CD4-positive, alpha-beta T cell treated with Interleukin-6 for 4 hours (primary cell): Measurements from ENCODE around the gene TBKBP1.
"Not testable (repeated sequence)": the region's sequence is repeated elsewhere in the genome, so short reads cannot be mapped to it uniquely, and the experiment has no call there.

Source experiments
- DNase-seq: peaks from one replicate; pipeline ENCODE4 v3.0.0-alpha.2; 2020; ENCODE audit warnings: mixed read lengths

The TBKBP1 gene

DNA sequence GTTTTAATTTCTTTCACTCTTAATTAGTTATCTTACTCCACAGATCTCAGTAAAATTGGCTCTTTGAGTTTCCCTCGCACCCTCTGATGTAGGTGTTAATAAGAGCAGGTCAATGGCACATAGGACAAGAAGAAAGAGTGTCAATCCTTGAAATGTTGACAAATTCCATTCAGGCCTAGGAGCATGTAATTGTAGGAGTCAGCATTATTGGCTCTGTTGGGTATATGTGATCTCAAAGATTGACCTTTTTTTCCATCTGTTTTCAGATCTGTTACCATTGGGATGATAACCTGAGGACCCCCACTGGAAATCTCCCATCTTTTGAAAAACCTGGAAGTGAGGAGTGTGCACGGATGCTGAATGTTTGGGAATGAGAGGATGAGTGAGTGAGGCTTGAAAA, 11.8 kb upstream of the TBKBP1 start:
- DNase-seq: no peak

- not testable (repeated sequence) for DNase-seq
Observed at GRCh38 chr17:47682727-47683126, 11.2 kb upstream of the TBKBP1 start.

DNA sequence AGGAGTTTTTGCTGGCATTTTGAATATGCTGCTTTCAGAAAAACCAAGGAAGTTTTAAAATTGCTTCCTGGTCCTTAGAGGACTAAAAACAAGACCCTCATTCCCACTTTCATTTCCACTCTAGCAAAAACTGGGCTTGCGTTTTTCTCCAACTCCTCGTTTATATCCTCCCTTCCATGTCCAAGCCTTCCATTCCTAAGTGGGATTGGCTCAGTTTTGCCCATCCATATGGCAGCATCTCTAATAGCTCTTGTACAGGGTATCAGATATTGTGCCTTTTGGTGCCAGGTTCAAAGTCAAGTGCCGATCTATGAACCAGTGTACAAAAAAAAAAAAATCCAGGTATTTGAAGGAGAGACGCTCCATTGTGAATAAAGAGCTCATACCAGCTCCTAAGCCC, 9.9 kb upstream of the TBKBP1 start:
- no peak for DNase-seq

GRCh38 chr17:47684535-47685193, 9.3 kb upstream of the TBKBP1 start:
- no peak for DNase-seq

DNA sequence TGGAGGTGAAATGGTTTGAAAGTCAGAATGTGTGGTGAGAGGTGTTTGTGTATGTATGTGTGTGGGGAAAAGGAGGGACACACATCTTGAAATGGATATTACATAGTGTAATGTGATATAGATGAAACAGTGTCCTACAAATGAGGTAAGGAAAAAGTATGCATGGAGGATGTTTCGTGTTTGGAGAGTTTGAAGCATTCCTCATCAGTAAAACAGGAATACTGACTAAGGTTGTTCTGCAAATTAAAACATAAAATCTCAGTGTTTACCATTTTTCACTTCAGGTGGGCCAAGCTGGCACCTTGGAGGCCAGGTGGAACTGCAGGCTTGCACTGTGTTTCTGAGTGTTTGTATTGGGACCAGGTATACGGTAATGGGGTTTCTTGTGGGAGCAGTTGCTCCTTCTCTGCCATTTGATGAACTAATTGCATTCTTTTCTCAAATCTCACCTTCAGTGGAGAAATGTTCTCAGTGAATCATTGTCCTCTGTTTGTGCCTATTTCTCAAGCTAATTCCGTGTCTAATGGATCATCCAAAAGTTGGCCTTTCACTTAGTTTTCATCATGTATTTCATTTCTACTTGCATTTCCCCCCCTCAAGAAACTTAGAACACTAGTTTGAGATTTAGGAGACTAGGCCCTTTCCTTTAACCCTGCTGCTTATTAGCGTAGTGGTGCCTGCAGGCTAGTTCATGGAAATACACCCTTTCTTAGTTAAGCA, 8.2 kb upstream of the TBKBP1 start:
- no peak for DNase-seq

DNA sequence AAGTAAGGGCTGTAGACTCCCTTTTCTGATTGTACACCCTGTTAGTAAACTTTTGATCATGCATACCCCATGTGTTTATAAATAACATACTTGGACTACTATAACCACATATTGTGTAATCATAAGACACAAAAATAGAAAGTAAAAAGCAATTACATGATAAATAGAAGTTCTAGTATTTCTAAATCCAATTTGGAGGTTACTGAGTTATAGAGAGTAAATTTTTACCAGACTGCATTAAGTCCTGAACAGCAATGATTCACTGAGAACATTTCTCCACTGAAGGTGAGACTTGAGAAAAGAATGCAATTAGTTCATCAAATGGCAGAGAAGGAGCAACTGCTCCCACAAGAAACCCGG, 7.7 kb upstream of the TBKBP1 start:
- no peak for DNase-seq

- no peak for DNase-seq
Observed at GRCh38 chr17:47686664-47687327, 7.2 kb upstream of the TBKBP1 start.

DNA sequence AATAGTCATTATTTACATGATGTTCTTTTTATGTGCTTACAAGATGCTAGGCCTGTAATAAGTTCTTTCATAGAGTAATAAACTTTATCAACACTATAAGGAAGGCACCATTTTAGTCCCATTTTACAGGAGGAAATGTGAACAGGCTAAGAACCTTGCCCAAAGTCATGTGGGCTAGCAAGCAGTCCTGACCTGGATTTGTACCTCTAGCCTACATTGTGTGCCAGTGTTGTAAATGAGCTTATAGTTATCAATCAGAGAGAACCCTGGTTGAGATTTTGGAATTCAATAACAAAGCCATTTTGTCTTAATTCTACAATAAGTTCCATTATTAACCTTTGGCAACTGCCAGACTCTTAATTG, 6.7 kb upstream of the TBKBP1 start:
- no peak for DNase-seq

GRCh38 chr17:47687748-47688147, 6.2 kb upstream of the TBKBP1 start:
- no peak for DNase-seq

DNA sequence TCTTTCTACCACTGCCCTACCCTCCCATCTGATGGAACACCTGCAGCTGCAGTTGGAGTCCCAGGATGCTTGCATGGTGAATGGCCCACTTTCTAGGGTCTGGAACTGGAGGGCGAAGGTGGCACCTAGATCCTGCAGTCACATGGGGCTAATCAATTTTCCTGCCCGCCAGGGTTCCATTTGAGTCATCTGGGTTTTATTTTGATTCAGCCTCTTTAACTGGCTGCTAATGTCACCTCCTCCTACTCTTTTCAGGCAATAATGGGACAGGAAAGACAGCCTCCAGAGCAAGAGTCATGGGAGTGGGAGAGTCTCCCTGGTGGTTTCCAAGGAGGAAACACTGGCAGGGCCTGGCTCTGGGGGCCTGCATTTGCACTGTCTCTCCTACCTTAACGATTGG, 3.8 kb upstream of the TBKBP1 start:
- DNase-seq: no peak

DNA sequence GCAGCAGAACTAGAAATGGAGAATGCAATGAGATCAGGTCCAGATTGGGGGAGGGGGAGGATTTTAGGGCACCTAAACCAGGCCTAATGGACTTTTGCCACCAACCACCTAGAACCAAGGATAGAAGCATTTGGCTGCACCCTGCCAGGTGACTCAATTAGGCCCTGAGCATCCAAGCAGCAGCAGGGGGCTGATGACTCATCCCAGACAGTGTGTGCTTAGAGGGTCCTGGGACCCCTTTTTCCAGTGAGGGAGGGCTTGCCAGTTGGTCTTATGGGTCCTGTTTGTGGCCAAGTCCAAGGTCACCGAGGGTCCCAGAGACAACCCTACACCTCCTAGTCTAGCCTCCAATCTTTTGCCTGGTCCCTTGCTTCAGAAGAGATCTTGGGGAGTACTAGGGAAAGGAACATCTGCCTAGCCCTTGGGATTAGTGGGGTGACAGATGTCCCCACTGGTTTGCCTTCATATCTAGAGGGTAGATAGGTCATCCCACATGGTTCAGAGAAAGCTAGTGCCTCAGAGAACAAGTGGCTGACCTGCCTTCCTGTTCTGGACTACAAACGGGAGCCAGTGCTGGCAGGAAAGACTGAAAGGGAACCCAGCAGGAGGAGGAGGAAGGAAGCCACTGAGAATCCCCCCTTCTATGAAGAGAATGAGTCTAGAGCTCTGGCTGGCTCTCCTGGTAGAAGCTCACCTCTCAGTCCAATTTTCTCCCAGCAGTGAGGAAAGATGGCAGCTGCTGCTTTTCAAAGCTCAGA, 1.6 kb upstream of the TBKBP1 start:
- DNase-seq: no peak

DNA sequence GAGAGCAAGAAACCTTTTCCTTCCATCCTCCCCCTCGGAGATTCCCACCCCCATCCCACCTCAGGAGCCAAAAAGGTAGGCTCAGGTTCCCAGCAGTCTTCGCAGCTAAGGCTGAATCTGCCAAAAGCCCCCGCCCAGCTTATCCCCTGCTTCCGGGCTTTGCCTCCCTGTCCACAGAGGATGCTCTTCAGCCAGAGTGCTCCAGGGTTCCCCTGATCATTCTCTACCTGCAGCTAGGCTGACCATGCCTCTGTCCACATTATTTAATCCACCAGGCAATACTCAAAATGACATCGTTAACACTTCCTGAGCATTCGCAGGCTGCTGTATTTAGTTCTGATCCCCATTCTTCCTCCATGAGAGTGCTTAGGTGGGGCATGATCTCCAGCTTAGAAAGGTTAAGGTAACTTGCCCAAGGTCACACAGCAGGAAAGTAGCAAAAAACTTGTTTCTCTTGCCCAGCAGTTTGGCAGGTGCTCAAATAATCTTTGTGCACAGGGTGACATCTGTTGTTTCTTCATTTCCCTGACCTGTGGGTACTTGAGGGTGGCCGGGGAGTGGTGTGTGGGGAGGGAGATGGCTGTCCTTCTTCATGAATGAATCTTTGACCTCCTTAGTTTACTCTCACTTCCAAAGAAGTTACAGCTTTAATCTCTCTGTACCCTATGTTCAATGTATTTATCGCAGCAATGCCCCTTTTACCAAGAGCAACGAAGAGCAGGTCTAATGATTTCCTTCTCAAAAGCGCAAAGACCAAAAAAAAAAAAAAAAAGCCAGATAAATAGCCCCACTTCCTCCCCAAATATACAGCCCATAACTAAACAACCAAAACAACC, 848 bp upstream of the TBKBP1 start:
- no peak for DNase-seq

DNA sequence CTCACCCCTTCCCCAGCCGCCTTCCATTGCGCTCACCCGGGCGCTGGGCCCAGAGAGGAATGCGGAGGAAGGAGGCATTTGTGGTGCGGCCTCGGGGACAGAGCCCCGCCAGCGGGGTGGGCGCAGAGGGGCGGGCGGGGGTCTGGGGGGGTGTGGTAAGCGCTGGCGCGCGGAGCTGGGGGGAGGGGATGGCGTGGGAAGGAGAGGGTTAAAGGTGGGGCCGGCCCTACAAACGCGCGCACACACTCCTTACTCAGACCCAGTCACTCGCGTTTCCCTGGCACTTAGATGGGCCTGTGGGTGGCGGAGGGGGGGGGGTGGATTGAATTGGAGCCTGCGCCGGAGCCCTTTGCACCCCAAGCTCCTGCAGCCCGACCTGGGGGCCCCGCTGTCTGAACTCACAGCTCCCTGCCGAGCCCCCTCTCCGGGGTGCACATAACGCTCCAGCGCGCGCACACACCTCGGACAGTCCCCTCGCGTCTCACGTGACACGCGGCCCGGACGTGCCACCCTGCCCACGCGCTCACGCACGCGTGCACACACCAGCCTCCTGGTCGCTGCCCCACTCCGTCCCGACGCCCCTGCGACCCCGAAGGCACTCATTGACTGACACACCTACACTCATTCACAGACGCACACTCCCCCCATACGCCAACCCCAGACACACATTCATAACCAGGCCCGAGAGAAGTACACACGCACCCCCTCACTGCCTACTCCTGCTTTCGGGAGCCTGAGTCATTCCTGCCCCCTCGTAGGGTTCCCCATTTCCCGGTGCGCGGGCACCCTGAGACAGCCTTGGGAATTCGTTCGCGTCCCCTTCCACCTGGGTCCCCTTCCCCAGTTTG, 844 bp downstream of the TBKBP1 start:
- peak; percentile 57 for DNase-seq

GRCh38 chr17:47695429-47696376, 1.7 kb downstream of the TBKBP1 start:
- DNase-seq: no peak

DNA sequence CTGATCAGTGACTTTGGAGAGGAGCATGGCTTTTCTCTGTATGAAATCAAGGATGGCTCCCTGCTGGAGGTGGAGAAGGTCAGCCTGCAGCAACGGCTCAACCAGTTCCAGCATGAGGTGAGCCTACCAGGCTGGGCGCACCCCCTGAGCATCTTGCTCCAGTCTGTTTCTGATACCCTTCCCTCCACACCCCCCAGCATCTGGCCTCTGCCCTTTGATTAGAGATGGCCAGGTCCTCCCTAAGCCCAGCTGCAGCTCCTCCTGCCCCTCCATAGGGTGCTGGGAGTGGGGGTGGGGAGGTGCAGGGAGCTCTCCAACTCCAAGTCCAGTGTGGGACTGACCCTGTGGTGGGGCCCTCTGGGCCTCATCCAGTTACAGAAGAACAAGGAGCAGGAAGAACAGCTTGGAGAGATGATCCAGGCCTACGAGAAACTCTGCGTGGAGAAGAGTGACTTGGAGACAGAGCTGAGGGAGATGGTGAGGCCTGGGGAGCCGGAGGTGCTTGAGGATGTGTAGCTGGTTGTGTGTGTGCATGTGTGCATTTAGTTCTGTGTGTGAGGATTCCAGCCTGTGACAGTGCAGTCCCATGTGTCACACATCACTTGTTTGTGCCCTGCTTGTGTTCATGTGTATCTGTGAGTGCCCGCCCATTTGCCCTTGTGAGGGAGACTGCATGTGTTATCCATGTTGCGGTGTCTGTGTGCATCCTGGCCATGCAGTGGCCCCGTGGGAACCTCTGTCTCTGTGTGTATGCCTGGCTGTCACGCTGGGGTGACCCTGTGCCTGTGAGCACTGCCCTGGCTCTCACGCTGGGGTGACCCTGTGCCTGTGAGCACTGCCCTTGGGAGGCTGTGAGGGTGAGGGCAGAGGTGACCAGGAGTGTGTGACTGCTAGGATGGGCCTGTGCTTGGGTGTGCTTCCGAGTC, 3.0 kb downstream of the TBKBP1 start:
- DNase-seq: no peak

DNA sequence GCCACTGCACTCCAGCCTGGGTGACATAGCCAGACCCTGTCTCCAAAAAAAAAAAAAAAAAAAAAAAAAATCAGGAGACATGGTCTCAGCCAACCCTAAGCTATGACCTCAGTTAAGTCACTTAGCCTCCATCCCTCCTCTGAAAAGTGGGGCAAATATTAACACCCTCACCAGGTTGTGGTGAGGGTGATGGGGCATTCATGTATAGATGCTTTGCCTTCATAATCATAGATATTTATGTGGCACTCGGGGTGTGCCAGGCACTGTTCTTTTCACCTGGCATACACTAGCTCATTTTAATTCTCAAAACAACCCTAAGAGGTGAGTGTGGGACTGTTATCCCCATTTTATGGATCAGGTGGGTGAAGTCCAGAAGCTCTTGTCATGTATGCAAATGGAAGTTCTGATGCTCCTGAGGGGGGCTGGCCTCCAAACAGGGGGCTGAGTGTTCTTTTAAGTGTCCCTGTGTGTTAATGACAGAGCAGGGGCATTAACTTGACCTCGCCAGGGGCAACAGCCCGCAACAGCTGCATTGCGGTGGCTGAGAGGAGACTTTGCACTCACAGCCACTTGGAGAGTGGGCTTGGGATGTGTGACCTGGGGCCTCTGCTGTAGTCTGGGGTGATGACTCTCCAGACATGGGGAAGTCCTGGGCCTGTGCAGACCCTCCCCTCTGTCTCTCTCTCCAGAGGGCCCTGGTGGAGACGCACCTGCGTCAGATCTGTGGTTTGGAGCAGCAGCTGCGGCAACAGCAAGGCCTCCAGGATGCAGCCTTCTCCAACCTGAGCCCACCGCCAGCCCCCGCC, 4.1 kb downstream of the TBKBP1 start:
- DNase-seq: no peak

DNA sequence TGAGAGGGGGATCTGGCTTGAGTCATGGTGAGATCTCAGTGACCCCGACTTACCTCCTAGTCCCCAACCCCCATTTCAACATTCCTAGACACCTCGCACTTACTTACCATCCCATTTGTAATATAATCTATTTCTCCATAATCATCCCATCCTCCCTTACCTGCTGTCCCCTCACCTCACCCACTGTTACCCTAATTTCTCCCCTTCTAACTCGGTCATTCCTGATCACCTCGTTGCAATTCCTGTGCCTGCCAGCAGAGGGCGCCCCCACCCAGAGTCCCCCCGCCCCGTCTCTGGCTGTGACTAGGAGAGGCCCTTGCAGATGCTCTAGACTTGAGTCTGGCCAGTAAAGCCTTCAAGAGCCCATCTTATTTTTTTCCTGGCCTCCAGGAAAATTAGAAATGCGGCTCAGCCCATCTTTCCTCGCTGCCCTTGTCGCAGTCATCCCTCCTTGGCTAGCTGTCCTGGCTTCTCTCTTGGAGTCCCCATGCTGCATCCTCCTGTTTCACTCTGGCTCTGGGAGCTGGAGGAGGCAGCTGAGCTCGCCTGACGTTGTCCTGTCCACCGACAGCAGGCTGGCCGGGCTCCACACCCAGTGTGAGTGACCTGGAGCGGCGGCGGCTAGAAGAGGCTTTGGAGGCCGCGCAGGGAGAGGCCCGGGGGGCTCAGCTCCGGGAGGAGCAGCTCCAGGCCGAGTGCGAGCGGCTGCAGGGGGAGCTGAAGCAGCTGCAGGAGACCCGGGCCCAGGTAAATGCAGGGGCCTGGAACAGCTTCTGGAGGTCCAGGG, 5.0 kb downstream of the TBKBP1 start:
- peak; percentile 80 for DNase-seq

- no peak for DNase-seq
Observed at GRCh38 chr17:47699536-47699840, 5.5 kb downstream of the TBKBP1 start.
